ENCODE results near the gene MT3. TPM values are rescaled to one million over a fixed set of nuclear protein-coding genes. Genes with fewer than 3 reads are reported as not detected.

Gene MT3
- total and polyA plus RNA-seq, 2 experiments from 2014 or later = not detected

DNA sequence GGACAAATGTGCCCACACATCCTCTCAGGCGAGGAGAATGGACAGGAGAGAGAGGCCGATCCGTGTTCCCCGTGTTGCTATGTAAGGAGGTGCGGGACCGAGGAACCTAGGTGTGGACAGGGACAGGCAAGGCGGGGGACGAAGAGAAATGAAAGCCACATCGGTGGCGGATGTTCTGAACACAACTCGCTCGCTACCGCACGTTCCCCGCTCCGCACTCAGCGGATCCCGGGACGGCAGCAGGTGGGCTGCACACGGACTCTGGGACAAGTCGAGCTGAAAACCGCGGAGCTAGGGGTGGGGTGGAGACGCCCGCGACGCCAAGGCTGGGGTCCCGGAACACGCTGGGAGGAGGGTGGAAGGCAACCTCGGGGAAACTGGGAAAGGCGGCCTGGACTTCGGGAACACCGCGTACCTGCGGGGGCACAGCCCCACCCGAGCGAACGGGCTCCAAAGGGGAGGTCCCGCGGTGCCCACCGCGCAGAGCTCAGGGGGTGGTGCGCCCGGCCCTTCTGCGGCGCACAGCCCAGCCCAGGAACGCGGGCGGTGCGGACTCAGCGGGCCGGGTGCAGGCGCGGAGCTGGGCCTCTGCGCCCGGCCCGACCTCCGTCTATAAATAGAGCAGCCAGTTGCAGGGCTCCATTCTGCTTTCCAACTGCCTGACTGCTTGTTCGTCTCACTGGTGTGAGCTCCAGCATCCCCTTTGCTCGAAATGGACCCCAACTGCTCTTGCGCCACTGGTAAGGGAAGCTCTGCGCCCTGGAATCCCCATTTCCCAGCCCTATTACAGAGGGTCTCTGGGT, 36.0 kb downstream of the MT3 start, which contains the start of gene MT1E:
Gene MT1E (plus strand): TSS at position 642 of the 803 bp plus-strand sequence. CDS start 71 bp downstream, at position 713.
- no peak within 1 kb of the TSS for H3K27ac Mint-ChIP-seq
- Histone ChIP-seq H3F3A (replicated peaks; ENCODE audit: low read depth) (0 out of 2 replicates have a peak, but pooled peaks cover 8% of the 10 kb centered on the region), H3K27ac (ENCODE audit: low read depth) (no peak within 1 kb of the TSS), H3K4me1 (ENCODE audit: insufficient read depth) (peaks cover 37% of the 10 kb centered on the region), H3K79me2 (replicated peaks; ENCODE audit: insufficient read depth) (no peaks in the 10 kb centered on the region), H3K9me2 (ENCODE audit: insufficient read depth) (no peaks in the 10 kb centered on the region; the same call in 1 of the 2 replicates), H2AFZ (peak within 1 kb of the TSS; percentile 98), H3K36me3 (ENCODE audit: insufficient read depth) (no peaks in the 10 kb centered on the region), H4K20me1 (replicated peaks; ENCODE audit: insufficient read depth) (peaks cover 2% of the 10 kb centered on the region; the same call in 1 of the 2 replicates), H3K4me2 (peak within 1 kb of the TSS; percentile 84), H3K27me3 (ENCODE audit: insufficient read depth) (peaks cover 100% of the 10 kb centered on the region), H3K4me3 (peak within 1 kb of the TSS; percentile 63)
- H3K4me1 Mint-ChIP-seq = peaks cover 41% of the 10 kb centered on the region
- DNase-seq (ENCODE audit: low spot score) = peak; percentile 81
- H3K4me3 Mint-ChIP-seq = peak within 1 kb of the TSS; percentile 82
- ATAC-seq = peak; percentile 86
- peaks cover 11% of the 10 kb centered on the region; the same call in 1 of the 3 replicates for H3K9me3 Mint-ChIP-seq
- peaks cover 88% of the 10 kb centered on the region for H3K27me3 Mint-ChIP-seq (ENCODE audit: insufficient read depth, low read depth, poor library complexity)
- H3K36me3 Mint-ChIP-seq (ENCODE audit: low read depth) = peaks cover 14% of the 10 kb centered on the region; the same call in 1 of the 3 replicates
- peak; percentile 52 for TF ChIP-seq EZH2phosphoT487 (IDR thresholded peaks at IDR 0.05; ENCODE audit: unreplicated experiment)
- no peak for TF ChIP-seq CREB1 (CRISPR knock-in tag; IDR thresholded peaks at IDR 0.05; ENCODE audit: low read depth)
- peak; percentile 80 for TF ChIP-seq POLR2AphosphoS5 (IDR thresholded peaks at IDR 0.05; ENCODE audit: low read depth)
- peak; percentile 51 for TF ChIP-seq EZH2 (IDR thresholded peaks at IDR 0.05; ENCODE audit: low read depth, unreplicated experiment)

DNA sequence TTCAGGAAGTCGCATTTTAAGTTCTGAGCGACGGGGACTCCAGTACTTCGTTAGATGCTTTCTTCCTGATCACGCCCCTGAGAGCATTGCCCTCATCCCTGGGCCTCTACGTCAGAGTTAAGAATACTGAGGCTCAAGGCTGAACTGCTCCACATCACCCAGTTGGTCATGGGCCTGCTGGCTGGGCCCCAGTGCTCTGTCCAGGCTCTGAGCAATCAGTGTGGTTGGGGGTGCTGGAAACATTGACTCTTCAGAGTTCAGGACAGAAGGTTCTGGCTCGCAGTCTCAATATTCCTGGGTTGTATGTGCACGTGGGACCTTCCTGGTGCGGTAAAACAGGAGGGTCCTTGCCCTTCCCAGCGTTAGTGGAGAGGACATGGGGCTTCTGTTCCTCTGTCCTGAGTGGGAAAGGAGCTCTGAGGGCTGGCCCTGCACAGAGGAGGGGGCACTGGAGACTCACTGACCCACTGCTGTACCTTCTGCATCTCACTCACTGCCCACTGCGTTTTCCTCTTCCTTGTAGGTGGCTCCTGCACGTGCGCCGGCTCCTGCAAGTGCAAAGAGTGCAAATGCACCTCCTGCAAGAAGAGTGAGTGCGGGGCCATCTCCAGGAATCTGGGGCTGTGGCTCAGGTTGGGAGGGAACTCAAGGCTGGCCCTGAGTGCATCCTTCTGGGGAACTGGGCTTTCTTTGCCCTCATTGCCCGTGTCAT, 36.8 kb downstream of the MT3 start:
- Histone ChIP-seq H3K4me1 (ENCODE audit: insufficient read depth) (peaks cover 30% of the 10 kb centered on the region), H3K27me3 (ENCODE audit: insufficient read depth) (peaks cover 100% of the 10 kb centered on the region), H2AFZ (peak overlapping the region; percentile 98), H3K27ac (ENCODE audit: low read depth) (no peak overlapping the region), H3K9me2 (ENCODE audit: insufficient read depth) (no peaks in the 10 kb centered on the region; the same call in 1 of the 2 replicates), H3K36me3 (ENCODE audit: insufficient read depth) (no peaks in the 10 kb centered on the region), H3K4me3 (peak overlapping the region; percentile 63), H3F3A (replicated peaks; ENCODE audit: low read depth) (0 out of 2 replicates have a peak, but pooled peaks cover 8% of the 10 kb centered on the region), H3K4me2 (peak overlapping the region; percentile 84), H4K20me1 (replicated peaks; ENCODE audit: insufficient read depth) (peaks cover 8% of the 10 kb centered on the region; the same call in 1 of the 2 replicates), H3K79me2 (replicated peaks; ENCODE audit: insufficient read depth) (no peaks in the 10 kb centered on the region)
- peaks cover 11% of the 10 kb centered on the region; the same call in 1 of the 3 replicates for H3K9me3 Mint-ChIP-seq
- peaks cover 89% of the 10 kb centered on the region for H3K27me3 Mint-ChIP-seq (ENCODE audit: insufficient read depth, low read depth, poor library complexity)
- no peak for TF ChIP-seq STAT1 (IDR thresholded peaks at IDR 0.05; ENCODE audit: unreplicated experiment)
- TF ChIP-seq EZH2 (IDR thresholded peaks at IDR 0.05; ENCODE audit: low read depth, unreplicated experiment) = peak; percentile 95
- H3K36me3 Mint-ChIP-seq (ENCODE audit: low read depth) = peaks cover 14% of the 10 kb centered on the region; the same call in 1 of the 3 replicates
- no peak overlapping the region for H3K27ac Mint-ChIP-seq
- no peak for DNase-seq (ENCODE audit: low spot score)
- peak overlapping the region; percentile 82 for H3K4me3 Mint-ChIP-seq
- peak; percentile 18 for ATAC-seq
- H3K4me1 Mint-ChIP-seq = peaks cover 35% of the 10 kb centered on the region

GRCh38 chr16:56626685-56627084, 37.4 kb downstream of the MT3 start:
- H3K4me2 ChIP-seq = peak overlapping the region; percentile 62; the same call in 1 of the 2 replicates
- no peaks in the 10 kb centered on the region for H3K79me2 ChIP-seq (replicated peaks; ENCODE audit: insufficient read depth)
- DNase-seq (ENCODE audit: low spot score) = no peak
- peaks cover 11% of the 10 kb centered on the region; the same call in 1 of the 3 replicates for H3K9me3 Mint-ChIP-seq
- H3K27me3 ChIP-seq (ENCODE audit: insufficient read depth) = peaks cover 100% of the 10 kb centered on the region
- no peaks in the 10 kb centered on the region; the same call in 1 of the 2 replicates for H3K9me2 ChIP-seq (ENCODE audit: insufficient read depth)
- H2AFZ ChIP-seq = no peak overlapping the region
- no peak overlapping the region for H3K27ac ChIP-seq (ENCODE audit: low read depth)
- peaks cover 30% of the 10 kb centered on the region for H3K4me1 Mint-ChIP-seq
- peaks cover 14% of the 10 kb centered on the region; the same call in 1 of the 3 replicates for H3K36me3 Mint-ChIP-seq (ENCODE audit: low read depth)
- no peak for ATAC-seq
- H3K36me3 ChIP-seq (ENCODE audit: insufficient read depth) = no peaks in the 10 kb centered on the region
- 0 out of 2 replicates have a peak overlapping the region, but pooled peaks have one; percentile 63 for H3K4me3 ChIP-seq
- H3F3A ChIP-seq (replicated peaks; ENCODE audit: low read depth) = peaks cover 10% of the 10 kb centered on the region; the same call in 1 of the 2 replicates
- peaks cover 8% of the 10 kb centered on the region; the same call in 1 of the 2 replicates for H4K20me1 ChIP-seq (replicated peaks; ENCODE audit: insufficient read depth)
- peak overlapping the region; percentile 82 for H3K4me3 Mint-ChIP-seq
- H3K27me3 Mint-ChIP-seq (ENCODE audit: insufficient read depth, low read depth, poor library complexity) = peaks cover 91% of the 10 kb centered on the region
- no peak overlapping the region for H3K27ac Mint-ChIP-seq
- peaks cover 26% of the 10 kb centered on the region for H3K4me1 ChIP-seq (ENCODE audit: insufficient read depth)
- no peak for TF ChIP-seq ZNF331 (CRISPR knock-in tag; IDR thresholded peaks at IDR 0.05; ENCODE audit: low read depth)
- TF ChIP-seq EZH2 (IDR thresholded peaks at IDR 0.05; ENCODE audit: low read depth, unreplicated experiment) = no peak
- TF ChIP-seq, protein P1, sequence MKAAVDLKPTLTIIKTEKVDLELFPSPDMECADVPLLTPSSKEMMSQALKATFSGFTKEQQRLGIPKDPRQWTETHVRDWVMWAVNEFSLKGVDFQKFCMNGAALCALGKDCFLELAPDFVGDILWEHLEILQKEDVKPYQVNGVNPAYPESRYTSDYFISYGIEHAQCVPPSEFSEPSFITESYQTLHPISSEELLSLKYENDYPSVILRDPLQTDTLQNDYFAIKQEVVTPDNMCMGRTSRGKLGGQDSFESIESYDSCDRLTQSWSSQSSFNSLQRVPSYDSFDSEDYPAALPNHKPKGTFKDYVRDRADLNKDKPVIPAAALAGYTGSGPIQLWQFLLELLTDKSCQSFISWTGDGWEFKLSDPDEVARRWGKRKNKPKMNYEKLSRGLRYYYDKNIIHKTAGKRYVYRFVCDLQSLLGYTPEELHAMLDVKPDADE (IDR thresholded peaks at IDR 0.05) = no peak
- TF ChIP-seq JUNB (IDR thresholded peaks at IDR 0.05; ENCODE audit: unreplicated experiment) = no peak
- TF ChIP-seq REST (IDR thresholded peaks at IDR 0.05; ENCODE audit: unreplicated experiment) = no peak
- no peak for TF ChIP-seq STAT1 (IDR thresholded peaks at IDR 0.05; ENCODE audit: unreplicated experiment)
- no peak for TF ChIP-seq EZH2phosphoT487 (IDR thresholded peaks at IDR 0.05; ENCODE audit: unreplicated experiment)

All from GM23338 (cell line).